Measurements from ENCODE around the gene MAMLD1.

MAMLD1 gene

GRCh38 chrX:150362599-150363481 is at the start of gene MAMLD1:
Gene MAMLD1, plus strand, starts transcription at chrX:150363317. Its CDS starts 82,200 bp downstream, at chrX:150445517.
- peaks cover 85% of the 10 kb centered on the region for H3K27me3 ChIP-seq (ENCODE audit: control insufficient read depth, insufficient read depth, low read length)
- H3K4me3 ChIP-seq (ENCODE audit: low read depth, low read length): peak within 1 kb of the TSS; percentile 61
- no peak within 1 kb of the TSS for H3K27ac ChIP-seq (ENCODE audit: low read depth, low read length)
- no peaks in the 10 kb centered on the region for H3K36me3 ChIP-seq (ENCODE audit: control insufficient read depth, insufficient read depth, low read length)
- peaks cover 13% of the 10 kb centered on the region; the same call in 1 of the 2 replicates for H3K9me3 ChIP-seq (ENCODE audit: control insufficient read depth, insufficient read depth, low read length)
- peaks cover 8% of the 10 kb centered on the region; the same call in 1 of the 2 replicates for H3K4me1 ChIP-seq (ENCODE audit: control insufficient read depth, insufficient read depth, low read length)
- no peak within 1 kb of the TSS for H3K9ac ChIP-seq (ENCODE audit: low read depth, low read length)

- Histone ChIP-seq H3K4me1 (ENCODE audit: control insufficient read depth, insufficient read depth, low read length) (no peaks in the 10 kb centered on the region), H3K27me3 (ENCODE audit: control insufficient read depth, insufficient read depth, low read length) (no peaks in the 10 kb centered on the region), H3K27ac (ENCODE audit: low read depth, low read length) (no peak overlapping the region), H3K36me3 (ENCODE audit: control insufficient read depth, insufficient read depth, low read length) (no peaks in the 10 kb centered on the region), H3K9me3 (ENCODE audit: control insufficient read depth, insufficient read depth, low read length) (peaks cover 40% of the 10 kb centered on the region; the same call in 1 of the 2 replicates), H3K9ac (ENCODE audit: low read depth, low read length) (no peak overlapping the region), H3K4me3 (ENCODE audit: low read depth, low read length) (no peak overlapping the region)
Observed at GRCh38 chrX:150313514-150313913, 49.6 kb upstream of the MAMLD1 start.

GRCh38 chrX:150314186-150314585 is 48.9 kb upstream of the MAMLD1 start:
- Histone ChIP-seq H3K27ac (ENCODE audit: low read depth, low read length) (no peak overlapping the region), H3K27me3 (ENCODE audit: control insufficient read depth, insufficient read depth, low read length) (no peaks in the 10 kb centered on the region), H3K9ac (ENCODE audit: low read depth, low read length) (no peak overlapping the region)

GRCh38 chrX:150316564-150316963 is 46.6 kb upstream of the MAMLD1 start:
- H3K9ac ChIP-seq (ENCODE audit: low read depth, low read length): no peak overlapping the region
- no peak overlapping the region for H3K4me3 ChIP-seq (ENCODE audit: low read depth, low read length)
- H3K36me3 ChIP-seq (ENCODE audit: control insufficient read depth, insufficient read depth, low read length): no peaks in the 10 kb centered on the region
- no peaks in the 10 kb centered on the region for H3K27me3 ChIP-seq (ENCODE audit: control insufficient read depth, insufficient read depth, low read length)
- H3K4me1 ChIP-seq (ENCODE audit: control insufficient read depth, insufficient read depth, low read length): no peaks in the 10 kb centered on the region
- peaks cover 26% of the 10 kb centered on the region; the same call in 1 of the 2 replicates for H3K9me3 ChIP-seq (ENCODE audit: control insufficient read depth, insufficient read depth, low read length)
- H3K27ac ChIP-seq (ENCODE audit: low read depth, low read length): no peak overlapping the region

More at GRCh38 chrX:150314186-150314585, 48.9 kb upstream of the MAMLD1 start:
- Histone ChIP-seq H3K4me3 (ENCODE audit: low read depth, low read length) (no peak overlapping the region), H3K9me3 (ENCODE audit: control insufficient read depth, insufficient read depth, low read length) (peaks cover 33% of the 10 kb centered on the region; the same call in 1 of the 2 replicates), H3K4me1 (ENCODE audit: control insufficient read depth, insufficient read depth, low read length) (no peaks in the 10 kb centered on the region), H3K36me3 (ENCODE audit: control insufficient read depth, insufficient read depth, low read length) (no peaks in the 10 kb centered on the region)

GRCh38 chrX:150323020-150323419 is 40.1 kb upstream of the MAMLD1 start:
- Histone ChIP-seq H3K4me3 (ENCODE audit: low read depth, low read length) (no peak overlapping the region), H3K4me1 (ENCODE audit: control insufficient read depth, insufficient read depth, low read length) (no peaks in the 10 kb centered on the region), H3K9ac (ENCODE audit: low read depth, low read length) (no peak overlapping the region), H3K36me3 (ENCODE audit: control insufficient read depth, insufficient read depth, low read length) (no peaks in the 10 kb centered on the region), H3K9me3 (ENCODE audit: control insufficient read depth, insufficient read depth, low read length) (peaks cover 32% of the 10 kb centered on the region), H3K27me3 (ENCODE audit: control insufficient read depth, insufficient read depth, low read length) (no peaks in the 10 kb centered on the region), H3K27ac (ENCODE audit: low read depth, low read length) (no peak overlapping the region)

- Histone ChIP-seq H3K4me3 (ENCODE audit: low read depth, low read length) (no peak overlapping the region), H3K9me3 (ENCODE audit: control insufficient read depth, insufficient read depth, low read length) (peaks cover 32% of the 10 kb centered on the region), H3K36me3 (ENCODE audit: control insufficient read depth, insufficient read depth, low read length) (no peaks in the 10 kb centered on the region), H3K27ac (ENCODE audit: low read depth, low read length) (no peak overlapping the region), H3K27me3 (ENCODE audit: control insufficient read depth, insufficient read depth, low read length) (no peaks in the 10 kb centered on the region), H3K9ac (ENCODE audit: low read depth, low read length) (no peak overlapping the region), H3K4me1 (ENCODE audit: control insufficient read depth, insufficient read depth, low read length) (no peaks in the 10 kb centered on the region)
Observed at GRCh38 chrX:150324035-150324728, 38.9 kb upstream of the MAMLD1 start.

GRCh38 chrX:150324919-150325318 is 38.2 kb upstream of the MAMLD1 start:
- Histone ChIP-seq H3K36me3 (ENCODE audit: control insufficient read depth, insufficient read depth, low read length) (no peaks in the 10 kb centered on the region), H3K27me3 (ENCODE audit: control insufficient read depth, insufficient read depth, low read length) (no peaks in the 10 kb centered on the region), H3K27ac (ENCODE audit: low read depth, low read length) (no peak overlapping the region), H3K4me1 (ENCODE audit: control insufficient read depth, insufficient read depth, low read length) (no peaks in the 10 kb centered on the region), H3K9ac (ENCODE audit: low read depth, low read length) (no peak overlapping the region), H3K4me3 (ENCODE audit: low read depth, low read length) (no peak overlapping the region), H3K9me3 (ENCODE audit: control insufficient read depth, insufficient read depth, low read length) (peaks cover 32% of the 10 kb centered on the region)

GRCh38 chrX:150326541-150327247 is 36.4 kb upstream of the MAMLD1 start:
- peaks cover 30% of the 10 kb centered on the region for H3K9me3 ChIP-seq (ENCODE audit: control insufficient read depth, insufficient read depth, low read length)
- no peak overlapping the region for H3K27ac ChIP-seq (ENCODE audit: low read depth, low read length)
- H3K36me3 ChIP-seq (ENCODE audit: control insufficient read depth, insufficient read depth, low read length): no peaks in the 10 kb centered on the region
- H3K4me3 ChIP-seq (ENCODE audit: low read depth, low read length): no peak overlapping the region
- H3K27me3 ChIP-seq (ENCODE audit: control insufficient read depth, insufficient read depth, low read length): no peaks in the 10 kb centered on the region
- H3K9ac ChIP-seq (ENCODE audit: low read depth, low read length): no peak overlapping the region
- no peaks in the 10 kb centered on the region for H3K4me1 ChIP-seq (ENCODE audit: control insufficient read depth, insufficient read depth, low read length)

- no peaks in the 10 kb centered on the region for H3K4me1 ChIP-seq (ENCODE audit: control insufficient read depth, insufficient read depth, low read length)
- H3K9ac ChIP-seq (ENCODE audit: low read depth, low read length): no peak overlapping the region
- no peak overlapping the region for H3K4me3 ChIP-seq (ENCODE audit: low read depth, low read length)
- no peaks in the 10 kb centered on the region for H3K27me3 ChIP-seq (ENCODE audit: control insufficient read depth, insufficient read depth, low read length)
- H3K27ac ChIP-seq (ENCODE audit: low read depth, low read length): no peak overlapping the region
- no peaks in the 10 kb centered on the region for H3K36me3 ChIP-seq (ENCODE audit: control insufficient read depth, insufficient read depth, low read length)
- H3K9me3 ChIP-seq (ENCODE audit: control insufficient read depth, insufficient read depth, low read length): peaks cover 13% of the 10 kb centered on the region
Observed at GRCh38 chrX:150329282-150329681, 33.8 kb upstream of the MAMLD1 start.

GRCh38 chrX:150329868-150330267 is 33.2 kb upstream of the MAMLD1 start:
- H3K4me3 ChIP-seq (ENCODE audit: low read depth, low read length): no peak overlapping the region
- no peaks in the 10 kb centered on the region for H3K36me3 ChIP-seq (ENCODE audit: control insufficient read depth, insufficient read depth, low read length)
- no peak overlapping the region for H3K27ac ChIP-seq (ENCODE audit: low read depth, low read length)
- no peaks in the 10 kb centered on the region for H3K27me3 ChIP-seq (ENCODE audit: control insufficient read depth, insufficient read depth, low read length)
- H3K9ac ChIP-seq (ENCODE audit: low read depth, low read length): no peak overlapping the region
- H3K4me1 ChIP-seq (ENCODE audit: control insufficient read depth, insufficient read depth, low read length): no peaks in the 10 kb centered on the region
- H3K9me3 ChIP-seq (ENCODE audit: control insufficient read depth, insufficient read depth, low read length): peaks cover 7% of the 10 kb centered on the region

All from HUES48 (cell line).